A673 (cell line): ENCODE measurements around the gene KRTAP4-5. TPM values are rescaled to one million over a fixed set of nuclear protein-coding genes. Genes with fewer than 3 reads are reported as not detected.

Source experiments
- BruUV-seq: library from RNA; stranded (reverse); fragments of 400-500 nt; replicated peaks from 2 replicates; lab custom pipeline; 2021; lab: Mats Ljungman, UMichigan
- CTCF ChIA-PET: fragments of 300-600 bp; sonication (Branson Sonifier 250); formaldehyde crosslinking; loops from one replicate; lab custom pipeline; 2022; ENCODE audit warnings: antibody characterized with exemption; lab: Charles Lee
- POLR2A ChIA-PET: fragments of 300-600 bp; sonication (Branson Sonifier 250); formaldehyde crosslinking; loops from one replicate; lab custom pipeline; 2022; ENCODE audit warnings: antibody characterized with exemption; ENCODE audit not compliant: low non-redundant PET; lab: Charles Lee
- DNase-seq: peaks from one replicate; pipeline ENCODE4 v3.0.0-alpha.2; 2015; ENCODE audit warnings: low spot score
- H3K27ac ChIP-seq: fragments of 200-600 bp; sonication (generic); 2 replicates; pipeline ENCODE4 v1.5.1; 2016; ENCODE audit warnings: mixed run types, low read depth, mild to moderate bottlenecking, mixed read lengths, antibody characterized with exemption, low read length; ENCODE audit not compliant: poor library complexity, severe bottlenecking
- H3K27me3 ChIP-seq: fragments of 200-600 bp; sonication (generic); replicated peaks from 2 replicates; pipeline ENCODE4 v1.6.1; 2017; ENCODE audit warnings: mixed run types, low read depth, mild to moderate bottlenecking, mixed read lengths, antibody characterized with exemption, low read length; ENCODE audit not compliant: insufficient read depth, poor library complexity
- H3K36me3 ChIP-seq: fragments of 200-600 bp; sonication (generic); 2 replicates; pipeline ENCODE4 v1.6.1; 2016; ENCODE audit warnings: mixed run types, mild to moderate bottlenecking, mixed read lengths, antibody characterized with exemption, low read length; ENCODE audit not compliant: insufficient read depth, poor library complexity, severe bottlenecking
- H3K4me1 ChIP-seq: fragments of 200-600 bp; sonication (generic); 2 replicates; pipeline ENCODE4 v1.6.1; 2017; ENCODE audit warnings: mixed run types, mild to moderate bottlenecking, mixed read lengths, antibody characterized with exemption, low read length; ENCODE audit not compliant: insufficient read depth, poor library complexity, severe bottlenecking
- H3K4me3 ChIP-seq: fragments of 200-600 bp; sonication (generic); 2 replicates; pipeline ENCODE4 v1.5.1; 2016; ENCODE audit warnings: low read depth, mixed run types, mild to moderate bottlenecking, mixed read lengths, low read length; ENCODE audit not compliant: poor library complexity, severe bottlenecking
- H3K9me3 ChIP-seq: fragments of 200-600 bp; sonication (generic); 2 replicates; pipeline ENCODE4 v1.6.1; 2016; ENCODE audit warnings: mixed run types, low read depth, mild to moderate bottlenecking, mixed read lengths, antibody characterized with exemption, low read length; ENCODE audit not compliant: poor library complexity, severe bottlenecking
- CTCF ChIP-seq: fragments of 300-800, 200-600 bp; sonication (generic); conservative IDR thresholded peaks from 2 replicates; pipeline ENCODE4 v1.5.1; 2017; ENCODE audit warnings: low read depth, mild to moderate bottlenecking, antibody characterized with exemption, low read length, moderate library complexity, mixed read lengths
- EZH2 ChIP-seq: fragments of 200-600 bp; sonication (generic); IDR thresholded peaks from 2 replicates; pipeline ENCODE4 v1.6.1; 2017; ENCODE audit warnings: borderline replicate concordance, low read depth, mild to moderate bottlenecking, mixed read lengths, antibody characterized with exemption, low read length; ENCODE audit not compliant: poor library complexity, severe bottlenecking
- intact Hi-C: fragments of 100-400 bp; cut with micrococcal nuclease; formaldehyde crosslinking; loops from one replicate; pipeline ENCODE4 v1.10.0; 2022; ENCODE audit not compliant: unreplicated experiment
- total RNA-seq: library from RNA; stranded (reverse); gene quantifications from 2 replicates; pipeline ENCODE4 v1.2.3, GENCODE V29; 2021

Gene KRTAP4-5
- total RNA-seq, 1 experiment from 2014 or later: not detected

- no peak for TF ChIP-seq EZH2
- TF ChIP-seq CTCF: no peak
- POLR2A ChIA-PET: no interaction called here
- H3K9me3 ChIP-seq: no peaks in the 10 kb centered on the region
- no peak overlapping the region for H3K27ac ChIP-seq
- intact Hi-C loops: no loop called here
- no peaks in the 10 kb centered on the region for H3K36me3 ChIP-seq
- H3K27me3 ChIP-seq: no peaks in the 10 kb centered on the region
- DNase-seq: no peak
- CTCF ChIA-PET: no interaction called here
- BruUV-seq: no TSS peak
- H3K4me3 ChIP-seq: no peak overlapping the region
- H3K4me1 ChIP-seq: no peaks in the 10 kb centered on the region
Measured at GRCh38 chr17:41186872-41187271, 37.2 kb upstream of the KRTAP4-5 start.

- BruUV-seq: no TSS peak
- CTCF ChIA-PET: no interaction called here
Measured at GRCh38 chr17:41185001-41185400, 35.4 kb upstream of the KRTAP4-5 start.

GRCh38 chr17:41184480-41184961, 34.9 kb upstream of the KRTAP4-5 start, which contains the start of gene KRTAP4-1:
Gene KRTAP4-1 (minus strand): TSS chr17:41184911. CDS start chr17:41184854, 57 bp downstream.
- no TSS peak for BruUV-seq
- Histone ChIP-seq H3K9me3 (no peaks in the 10 kb centered on the region), H3K36me3 (no peaks in the 10 kb centered on the region), H3K4me3 (no peak within 1 kb of the TSS), H3K27me3 (no peaks in the 10 kb centered on the region), H3K4me1 (no peaks in the 10 kb centered on the region), H3K27ac (no peak within 1 kb of the TSS)
- TF ChIP-seq CTCF: no peak
- no peak for TF ChIP-seq EZH2
- DNase-seq: no peak
- intact Hi-C loops: no loop called here
- ChIA-PET POLR2A (no interaction called here), CTCF (no interaction called here)

More at GRCh38 chr17:41185001-41185400, 35.4 kb upstream of the KRTAP4-5 start:
- H3K4me3 ChIP-seq: no peak overlapping the region
- no peaks in the 10 kb centered on the region for H3K36me3 ChIP-seq
- intact Hi-C loops: no loop called here
- no peaks in the 10 kb centered on the region for H3K27me3 ChIP-seq
- DNase-seq: no peak
- no peak for TF ChIP-seq EZH2
- TF ChIP-seq CTCF: no peak
- no peak overlapping the region for H3K27ac ChIP-seq
- no peaks in the 10 kb centered on the region for H3K4me1 ChIP-seq
- POLR2A ChIA-PET: no interaction called here
- H3K9me3 ChIP-seq: no peaks in the 10 kb centered on the region
